Transverse colon (tissue), 4 donors: ENCODE results near the gene IZUMO4. TPM values are rescaled to one million over a fixed set of nuclear protein-coding genes. Genes with fewer than 3 reads are reported as not detected.
A peak's percentile ranks its signal among the peaks of the same experiment; 100 is the strongest.

Experiments
- DNase-seq: peaks from one replicate; pipeline ENCODE4 v3.0.0-alpha.2; 2019
- H3K27ac ChIP-seq, 4 donors: fragments of 200-600 bp; sonication (generic); 2 replicates each; pipeline ENCODE4 v1.5.1; 2016 to 2018; ENCODE audit warnings: inconsistent platforms in 4 of 4
- H3K27me3 ChIP-seq: fragments of 200-600 bp; sonication (generic); 2 replicates; pipeline ENCODE4 v1.5.1; 2017; ENCODE audit warnings: inconsistent platforms
- H3K36me3 ChIP-seq, 4 donors: fragments of 200-600 bp; sonication (generic); 2 replicates each; pipeline ENCODE4 v1.5.1; 2017 to 2019; ENCODE audit warnings: inconsistent platforms in 4 of 4
- H3K4me1 ChIP-seq, 4 donors: fragments of 200-600 bp; sonication (generic); 2 replicates each; pipeline ENCODE4 v1.5.1; 2017 to 2020; ENCODE audit warnings: inconsistent platforms in 4 of 4
- H3K4me3 ChIP-seq, 4 donors: fragments of 200-600 bp; sonication (generic); 1 replicate in 1 of 4; 2 replicates in 3 of 4; pipeline versions ENCODE4 v1.5.1 to v1.6.1; 2017 to 2019; ENCODE audit warnings: inconsistent platforms in 4 of 4
- H3K9me3 ChIP-seq, 2 donors: fragments of 200-600 bp; sonication (generic); 2 replicates each; pipeline ENCODE4 v1.5.1; 2017 to 2019; ENCODE audit warnings: inconsistent platforms in 2 of 2
- EP300 ChIP-seq: sonication (generic); formaldehyde crosslinking; IDR thresholded peaks from one replicate; pipeline ENCODE4 v1.6.1; 2017; ENCODE audit warnings: antibody characterized with exemption, low read depth
- POLR2A ChIP-seq: fragments of 450-650 bp; IDR thresholded peaks from one replicate; pipeline ENCODE4 v1.6.1; 2016; ENCODE audit warnings: antibody characterized with exemption, mild to moderate bottlenecking, moderate library complexity
- POLR2AphosphoS5 ChIP-seq, 3 donors: sonication (generic); formaldehyde crosslinking; IDR thresholded peaks; one replicate each; pipeline ENCODE4 v1.6.1; 2016; ENCODE audit warnings: antibody characterized with exemption in 3 of 3
- WGBS, 2 donors: methylation state at CpG; one replicate each; pipeline ENCODE4 v1.1.5; 2018; ENCODE audit warnings: low coverage in 1 of 2; 5-methylcytosine and 5-hydroxymethylcytosine counted together
- in situ Hi-C, 4 donors: fragments of 200-750 bp; cut with MboI; loops; one replicate each; pipeline versions ENCODE4 v1.15.0 to v1.15.1; 2017; ENCODE audit warnings: low sequenced_read_pairs in 3 of 4, low pct_ligation_motif_present in 1 of 4, low pct_unique_long_range_greater_than_20kb in 1 of 4
- intact Hi-C: fragments of 100-400 bp; cut with DNase I; formaldehyde crosslinking; loops from one replicate; pipeline ENCODE4 v1.15.1; 2023; ENCODE audit warnings: low total_unique reads
- total RNA-seq, 4 donors: library from RNA; depleted of rRNA; stranded (reverse); fragments of >200 nt; gene quantifications; one replicate each; pipeline ENCODE4 v1.1.0, GENCODE V29; 2016
- TF ChIP-seq, protein P1 (sequence below), 5 experiments: fragments of 200-600 bp in 3 of 5; fragments of 450-650 bp in 2 of 5; sonication (generic) in 3 of 5; IDR thresholded peaks; 1 replicate in 2 of 5; 2 replicates in 3 of 5; pipeline ENCODE4 v1.5.1; 2016 to 2017; ENCODE audit warnings: antibody characterized with exemption in 5 of 5, inconsistent platforms in 3 of 5, mild to moderate bottlenecking in 2 of 5, moderate library complexity in 1 of 5

Gene IZUMO4
- total RNA-seq, 4 donors from 2014 or later, result 2.3 to 5.4 TPM; not detected in 2

DNA sequence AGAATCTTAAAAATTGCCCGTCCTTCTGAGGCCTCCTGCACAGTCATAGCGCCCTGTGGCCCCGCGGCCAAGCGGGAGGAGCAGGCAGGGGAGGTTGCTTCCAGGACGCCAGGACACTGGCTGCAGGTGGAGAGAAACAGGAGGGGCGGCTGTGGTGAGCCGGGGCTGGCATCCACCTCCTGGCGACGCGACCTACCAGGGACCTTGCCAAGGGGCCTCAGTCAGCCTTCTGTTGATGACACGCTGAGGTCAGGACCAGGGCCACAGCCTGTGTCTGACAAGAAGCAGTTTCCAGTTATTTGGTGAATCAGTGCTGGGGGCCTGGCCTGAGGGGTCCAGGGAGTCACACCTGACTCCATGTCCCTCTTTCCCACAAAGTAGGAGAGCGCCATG lies 32.3 kb upstream of the IZUMO4 start:
- TF ChIP-seq EP300 (no peak), POLR2AphosphoS5 (IDR thresholded peaks at IDR 0.05) (no peak), POLR2A (no peak)
- TF ChIP-seq, protein P1, sequence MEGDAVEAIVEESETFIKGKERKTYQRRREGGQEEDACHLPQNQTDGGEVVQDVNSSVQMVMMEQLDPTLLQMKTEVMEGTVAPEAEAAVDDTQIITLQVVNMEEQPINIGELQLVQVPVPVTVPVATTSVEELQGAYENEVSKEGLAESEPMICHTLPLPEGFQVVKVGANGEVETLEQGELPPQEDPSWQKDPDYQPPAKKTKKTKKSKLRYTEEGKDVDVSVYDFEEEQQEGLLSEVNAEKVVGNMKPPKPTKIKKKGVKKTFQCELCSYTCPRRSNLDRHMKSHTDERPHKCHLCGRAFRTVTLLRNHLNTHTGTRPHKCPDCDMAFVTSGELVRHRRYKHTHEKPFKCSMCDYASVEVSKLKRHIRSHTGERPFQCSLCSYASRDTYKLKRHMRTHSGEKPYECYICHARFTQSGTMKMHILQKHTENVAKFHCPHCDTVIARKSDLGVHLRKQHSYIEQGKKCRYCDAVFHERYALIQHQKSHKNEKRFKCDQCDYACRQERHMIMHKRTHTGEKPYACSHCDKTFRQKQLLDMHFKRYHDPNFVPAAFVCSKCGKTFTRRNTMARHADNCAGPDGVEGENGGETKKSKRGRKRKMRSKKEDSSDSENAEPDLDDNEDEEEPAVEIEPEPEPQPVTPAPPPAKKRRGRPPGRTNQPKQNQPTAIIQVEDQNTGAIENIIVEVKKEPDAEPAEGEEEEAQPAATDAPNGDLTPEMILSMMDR (IDR thresholded peaks at IDR 0.05), result no peak
- H3K4me1 ChIP-seq, result peaks cover 21 to 75% (median 46%) of the 10 kb centered on the region in 4 donors
- DNase-seq, result no peak
- intact Hi-C loops, result no loop called here
- H3K27me3 ChIP-seq, result no peaks in the 10 kb centered on the region
- no peaks in the 10 kb centered on the region for H3K9me3 ChIP-seq
- H3K4me3 ChIP-seq, result no peak overlapping the region
- peak overlapping the region; percentile 77 to 85 (median 82) for H3K27ac ChIP-seq
- in situ Hi-C loops, result no loop called here
- WGBS, 2 donors, result 40 to 77% methylated on average over 1 to 13 of the region's 13 CpGs
- no peaks in the 10 kb centered on the region for H3K36me3 ChIP-seq

DNA sequence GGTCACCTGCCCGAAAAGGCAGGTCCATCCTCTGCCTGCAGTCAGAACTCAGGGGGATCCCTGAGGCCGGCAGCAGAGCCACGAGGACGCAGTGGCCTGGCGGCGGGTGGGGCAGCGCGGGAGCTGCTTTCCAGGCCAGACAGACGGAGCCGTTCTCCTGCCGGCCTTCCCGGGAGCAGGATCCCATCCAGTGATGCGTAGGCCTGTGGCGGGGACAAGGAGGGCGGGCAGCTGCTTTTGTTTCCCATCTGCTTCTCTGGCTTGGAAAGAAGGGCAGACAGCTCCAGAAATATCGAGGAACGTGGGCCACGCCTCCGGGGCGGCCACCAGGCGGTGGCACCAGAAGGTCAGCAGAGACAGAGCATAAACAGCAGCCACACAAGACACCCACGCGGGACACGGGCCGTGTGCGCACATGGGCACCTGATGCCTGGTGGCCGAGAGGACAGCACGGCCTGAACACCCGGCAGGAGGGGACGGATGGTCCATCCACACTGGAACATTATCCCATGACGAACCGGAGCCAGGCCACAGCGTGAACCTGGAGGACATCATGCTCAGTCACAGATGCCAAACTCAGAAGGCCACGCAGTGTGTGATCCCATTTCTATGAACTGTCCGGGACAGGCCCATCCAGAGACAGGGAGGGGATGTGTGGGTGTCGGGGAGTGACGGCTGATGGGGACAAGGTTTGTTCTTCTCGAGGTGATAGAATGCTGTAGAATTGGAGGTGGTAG lies 31.8 kb upstream of the IZUMO4 start:
- no peaks in the 10 kb centered on the region for H3K36me3 ChIP-seq
- peak overlapping the region; percentile 77 to 85 (median 82) for H3K27ac ChIP-seq
- peaks cover 15 to 75% (median 45%) of the 10 kb centered on the region in 4 donors for H3K4me1 ChIP-seq
- no peaks in the 10 kb centered on the region for H3K9me3 ChIP-seq
- 41 to 69% methylated on average over 6 to 37 of the region's 38 CpGs for WGBS, 2 donors
- TF ChIP-seq, protein P1 (IDR thresholded peaks at IDR 0.05), result peak in 3 of 5 experiments; percentile 7 to 25 (median 19)
- peak in 2 of 3 donors; percentile 26 to 45 for TF ChIP-seq POLR2AphosphoS5 (IDR thresholded peaks at IDR 0.05)
- peak; percentile 10 for TF ChIP-seq POLR2A
- peak; percentile 96 for TF ChIP-seq EP300
- intact Hi-C loops (loop anchor here (5.0 kb wide), 1 partner anchor 43 kb away; no protein-coding TSS in a partner anchor), in situ Hi-C loops (loop anchor here in 2 of 4 donors (5.0 kb wide), 2 partner anchors 43 to 48 kb away; partner anchors contain the start of gene BTBD2 (in 1 of the 2))
- no peak overlapping the region for H3K4me3 ChIP-seq
- H3K27me3 ChIP-seq, result no peaks in the 10 kb centered on the region
- DNase-seq, result no peak

DNA sequence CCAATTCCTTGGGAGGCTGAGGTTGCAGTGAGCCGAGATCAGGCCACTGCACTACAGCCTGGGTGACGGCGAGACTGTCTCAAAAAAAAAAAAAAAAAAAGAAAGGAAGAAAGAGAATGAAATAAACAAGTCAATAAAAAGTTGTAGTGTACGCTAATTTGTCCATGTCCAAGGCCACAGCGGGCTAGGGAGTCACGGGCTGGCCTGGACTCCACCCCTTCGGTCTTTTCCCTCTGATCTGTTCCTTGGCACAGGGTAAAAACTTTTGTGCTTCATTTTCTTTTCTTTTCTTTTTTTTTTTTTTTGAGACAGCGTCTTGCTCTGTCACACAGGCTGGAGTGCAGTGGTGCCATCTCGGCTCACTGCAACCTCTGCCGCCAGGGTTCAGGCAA lies 26.3 kb upstream of the IZUMO4 start:
- Histone ChIP-seq H3K4me1 (peaks cover 0 to 49% (median 27%) of the 10 kb centered on the region in 4 donors), H3K36me3 (peaks cover 0 to 36% (median 16%) of the 10 kb centered on the region in 4 donors), H3K9me3 (no peaks in the 10 kb centered on the region), H3K27ac (peak overlapping the region; percentile 78 to 85 (median 83)), H3K27me3 (no peaks in the 10 kb centered on the region), H3K4me3 (no peak overlapping the region)
- 42 to 50% methylated on average over 5 to 10 of the region's 10 CpGs for WGBS, 2 donors
- TF ChIP-seq POLR2AphosphoS5 (IDR thresholded peaks at IDR 0.05) (peak in 1 of 3 donors; percentile 20), EP300 (no peak), POLR2A (no peak)
- TF ChIP-seq, protein P1 (IDR thresholded peaks at IDR 0.05), result no peak
- in situ Hi-C loops (loop anchor here in 1 of 4 donors (10.0 kb wide), 1 partner anchor 46 kb away; no protein-coding TSS in a partner anchor), intact Hi-C loops (loop anchor here (10.0 kb wide), 1 partner anchor 146 kb away; no protein-coding TSS in a partner anchor)
- DNase-seq, result peak; percentile 74

DNA sequence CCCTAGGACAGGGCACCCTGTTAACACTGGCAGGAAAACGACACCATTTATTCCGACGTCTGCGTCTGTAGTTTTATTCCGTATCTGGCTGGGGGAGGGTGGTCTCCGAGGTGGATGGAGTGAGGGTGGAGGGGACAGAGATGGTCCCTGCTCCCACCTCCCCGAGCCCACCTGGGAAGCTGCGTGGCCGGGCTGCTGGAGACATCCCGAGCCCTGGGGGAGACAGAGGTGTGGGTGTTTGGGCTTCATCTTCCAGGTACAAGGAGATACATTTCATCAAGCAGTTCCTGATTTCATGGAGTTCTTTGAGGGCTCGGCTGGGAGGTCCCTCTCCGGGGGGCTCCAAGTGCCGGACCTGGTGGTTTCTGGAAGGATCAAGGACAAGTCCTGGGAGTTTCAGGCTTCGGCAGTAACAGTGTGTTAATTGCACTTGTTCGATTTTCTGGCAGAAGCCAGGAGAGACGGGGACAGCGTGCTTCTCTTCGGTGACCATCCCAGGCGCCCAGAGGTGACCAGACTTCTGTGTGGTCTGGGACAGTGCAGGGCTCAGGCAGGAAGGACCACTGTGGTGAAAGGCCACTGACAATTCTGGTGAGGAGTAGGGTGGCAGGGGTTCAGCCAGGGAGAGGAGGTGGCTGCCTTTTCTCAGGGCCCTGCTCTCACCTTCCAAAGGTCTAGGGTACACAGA lies 25.6 kb upstream of the IZUMO4 start:
- WGBS, 2 donors, result 85 to 86% methylated on average over 4 to 19 of the region's 19 CpGs
- TF ChIP-seq POLR2AphosphoS5 (IDR thresholded peaks at IDR 0.05) (no peak), EP300 (no peak), POLR2A (no peak)
- TF ChIP-seq, protein P1 (IDR thresholded peaks at IDR 0.05), result no peak
- Histone ChIP-seq H3K27me3 (no peaks in the 10 kb centered on the region), H3K4me3 (no peak overlapping the region), H3K9me3 (no peaks in the 10 kb centered on the region), H3K4me1 (peaks cover 0 to 44% (median 23%) of the 10 kb centered on the region in 4 donors), H3K27ac (peak overlapping the region in 3 of 4 donors; percentile 81 to 85 (median 85)), H3K36me3 (peaks cover 0 to 40% (median 19%) of the 10 kb centered on the region in 4 donors)
- intact Hi-C loops, result loop anchor here (10.0 kb wide), 1 partner anchor 146 kb away; no protein-coding TSS in a partner anchor
- in situ Hi-C loops, result loop anchor here in 1 of 4 donors (10.0 kb wide), 1 partner anchor 46 kb away; no protein-coding TSS in a partner anchor
- DNase-seq, result no peak
